HCT116 (cell line): Measurements from ENCODE around the gene ACCS.

Experiments used
- CEBPB ChIP-seq: IDR thresholded peaks from 2 replicates; pipeline ENCODE4 v1.6.1; 2012; ENCODE audit warnings: low read depth
- CTCF ChIP-seq, 3 experiments: fragments of 200-600 bp in 1 of 3; sonication (generic) in 1 of 3; IDR thresholded peaks in 2 of 3; conservative IDR thresholded peaks in 1 of 3; 2 replicates each; pipeline ENCODE4 v1.5.1; 2012 to 2017; ENCODE audit warnings: low read depth in 2 of 3, low read length in 2 of 3, antibody characterized with exemption in 1 of 3, borderline replicate concordance in 1 of 3, control low read depth in 1 of 3, mild to moderate bottlenecking in 1 of 3, mixed read lengths in 1 of 3, mixed run types in 1 of 3, moderate library complexity in 1 of 3; ENCODE audit not compliant: insufficient read depth in 1 of 3
- EGR1 ChIP-seq: IDR thresholded peaks from 2 replicates; pipeline ENCODE4 v1.6.1; 2012; ENCODE audit warnings: low read depth
- EZH2phosphoT487 ChIP-seq: fragments of 200-600 bp; IDR thresholded peaks from 2 replicates; pipeline ENCODE4 v1.6.1; 2018; ENCODE audit warnings: antibody characterized with exemption, borderline replicate concordance
- FOSL1 ChIP-seq: IDR thresholded peaks from 2 replicates; pipeline ENCODE4 v1.6.1; 2012; ENCODE audit warnings: low read depth
- POLR2A ChIP-seq: IDR thresholded peaks from 2 replicates; pipeline ENCODE4 v1.7.0; 2011; ENCODE audit warnings: borderline replicate concordance; ENCODE audit not compliant: insufficient read depth, insufficient read length; ENCODE audit errors: extremely low read depth
- POLR2AphosphoS5 ChIP-seq: IDR thresholded peaks from 2 replicates; pipeline ENCODE4 v1.6.1; 2011; ENCODE audit warnings: mild to moderate bottlenecking, low read depth, low read length, moderate library complexity
- RAD21 ChIP-seq: IDR thresholded peaks from 2 replicates; pipeline ENCODE4 v1.6.1; 2012; ENCODE audit warnings: low read depth, mild to moderate bottlenecking
- SP1 ChIP-seq: IDR thresholded peaks from 2 replicates; pipeline ENCODE4 v1.6.1; 2012; ENCODE audit warnings: low read depth
- YY1 ChIP-seq: IDR thresholded peaks from 2 replicates; pipeline ENCODE4 v1.6.1; 2011; ENCODE audit warnings: low read length, low read depth, moderate library complexity, mild to moderate bottlenecking; ENCODE audit not compliant: insufficient replicate concordance; ENCODE audit errors: extremely low read depth
- ZNF274 ChIP-seq: fragments of 200-500 bp; sonication (Bioruptor generic); IDR thresholded peaks from 2 replicates; pipeline ENCODE4 v1.6.1; 2014; ENCODE audit warnings: mild to moderate bottlenecking, low read depth, low read length, inconsistent platforms
- TF ChIP-seq, protein P1 (sequence below): IDR thresholded peaks from 2 replicates; pipeline ENCODE4 v1.6.1; 2012; ENCODE audit warnings: low read depth
- TF ChIP-seq, protein P2 (sequence below): IDR thresholded peaks from 2 replicates; pipeline ENCODE4 v1.6.1; 2012
- TF ChIP-seq, protein P3 (sequence below): IDR thresholded peaks from 2 replicates; pipeline ENCODE4 v1.6.1; 2012

GRCh38 chr11:44049832-44050231, 16.2 kb upstream of the ACCS start:
- TF ChIP-seq SP1 (no peak), CTCF (IDR thresholded peaks at IDR 0.05 in 2 of 3, conservative IDR thresholded peaks at IDR 0.05 in 1 of 3; ENCODE audit: borderline replicate concordance in 1 of 3, insufficient read depth in 1 of 3, low read depth in 2 of 3, low read length in 2 of 3) (no peak), RAD21 (no peak), POLR2AphosphoS5 (no peak), CEBPB (no peak), EGR1 (no peak), YY1 (no peak), POLR2A (no peak), EZH2phosphoT487 (no peak), ZNF274 (no peak), FOSL1 (no peak)
- TF ChIP-seq, protein P1, sequence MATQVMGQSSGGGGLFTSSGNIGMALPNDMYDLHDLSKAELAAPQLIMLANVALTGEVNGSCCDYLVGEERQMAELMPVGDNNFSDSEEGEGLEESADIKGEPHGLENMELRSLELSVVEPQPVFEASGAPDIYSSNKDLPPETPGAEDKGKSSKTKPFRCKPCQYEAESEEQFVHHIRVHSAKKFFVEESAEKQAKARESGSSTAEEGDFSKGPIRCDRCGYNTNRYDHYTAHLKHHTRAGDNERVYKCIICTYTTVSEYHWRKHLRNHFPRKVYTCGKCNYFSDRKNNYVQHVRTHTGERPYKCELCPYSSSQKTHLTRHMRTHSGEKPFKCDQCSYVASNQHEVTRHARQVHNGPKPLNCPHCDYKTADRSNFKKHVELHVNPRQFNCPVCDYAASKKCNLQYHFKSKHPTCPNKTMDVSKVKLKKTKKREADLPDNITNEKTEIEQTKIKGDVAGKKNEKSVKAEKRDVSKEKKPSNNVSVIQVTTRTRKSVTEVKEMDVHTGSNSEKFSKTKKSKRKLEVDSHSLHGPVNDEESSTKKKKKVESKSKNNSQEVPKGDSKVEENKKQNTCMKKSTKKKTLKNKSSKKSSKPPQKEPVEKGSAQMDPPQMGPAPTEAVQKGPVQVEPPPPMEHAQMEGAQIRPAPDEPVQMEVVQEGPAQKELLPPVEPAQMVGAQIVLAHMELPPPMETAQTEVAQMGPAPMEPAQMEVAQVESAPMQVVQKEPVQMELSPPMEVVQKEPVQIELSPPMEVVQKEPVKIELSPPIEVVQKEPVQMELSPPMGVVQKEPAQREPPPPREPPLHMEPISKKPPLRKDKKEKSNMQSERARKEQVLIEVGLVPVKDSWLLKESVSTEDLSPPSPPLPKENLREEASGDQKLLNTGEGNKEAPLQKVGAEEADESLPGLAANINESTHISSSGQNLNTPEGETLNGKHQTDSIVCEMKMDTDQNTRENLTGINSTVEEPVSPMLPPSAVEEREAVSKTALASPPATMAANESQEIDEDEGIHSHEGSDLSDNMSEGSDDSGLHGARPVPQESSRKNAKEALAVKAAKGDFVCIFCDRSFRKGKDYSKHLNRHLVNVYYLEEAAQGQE = no peak
- TF ChIP-seq, protein P2, sequence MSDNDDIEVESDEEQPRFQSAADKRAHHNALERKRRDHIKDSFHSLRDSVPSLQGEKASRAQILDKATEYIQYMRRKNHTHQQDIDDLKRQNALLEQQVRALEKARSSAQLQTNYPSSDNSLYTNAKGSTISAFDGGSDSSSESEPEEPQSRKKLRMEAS = no peak
- TF ChIP-seq, protein P3, sequence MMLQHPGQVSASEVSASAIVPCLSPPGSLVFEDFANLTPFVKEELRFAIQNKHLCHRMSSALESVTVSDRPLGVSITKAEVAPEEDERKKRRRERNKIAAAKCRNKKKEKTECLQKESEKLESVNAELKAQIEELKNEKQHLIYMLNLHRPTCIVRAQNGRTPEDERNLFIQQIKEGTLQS = no peak
